Stimulated activated CD8-positive, alpha-beta memory T cell treated with anti-CD3 and anti-CD28 coated beads, Interleukin-4, amount 100 ng/mL, for 4 hours (primary cell): ENCODE data around the gene IL1RAP.

Experiments
- DNase-seq, 2 donors: peaks; one replicate each; pipeline ENCODE4 v3.0.0-alpha.2; 2020; ENCODE audit warnings: low read depth in 2 of 2, low spot score in 1 of 2

Gene IL1RAP

DNA sequence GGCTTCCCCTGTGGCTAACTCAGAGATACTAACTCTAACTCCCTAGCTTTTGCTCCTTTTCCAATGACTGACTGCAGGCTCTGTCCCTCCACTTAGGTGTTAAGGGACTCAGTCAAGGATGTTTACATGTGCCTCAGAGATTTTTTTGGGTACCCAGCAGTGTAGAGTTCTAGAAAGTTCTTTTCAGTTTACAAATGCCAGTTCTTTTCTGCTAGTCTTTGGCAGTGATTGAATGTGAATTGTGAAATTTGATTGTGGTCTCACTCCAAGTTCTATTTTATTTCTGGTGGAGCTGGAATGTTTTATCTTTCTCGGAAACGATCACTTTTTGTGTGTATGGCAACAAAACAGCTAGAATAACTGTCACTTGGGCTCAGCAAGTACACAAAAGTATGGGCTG is 60.6 kb downstream of the IL1RAP start:
- no peak for DNase-seq

DNA sequence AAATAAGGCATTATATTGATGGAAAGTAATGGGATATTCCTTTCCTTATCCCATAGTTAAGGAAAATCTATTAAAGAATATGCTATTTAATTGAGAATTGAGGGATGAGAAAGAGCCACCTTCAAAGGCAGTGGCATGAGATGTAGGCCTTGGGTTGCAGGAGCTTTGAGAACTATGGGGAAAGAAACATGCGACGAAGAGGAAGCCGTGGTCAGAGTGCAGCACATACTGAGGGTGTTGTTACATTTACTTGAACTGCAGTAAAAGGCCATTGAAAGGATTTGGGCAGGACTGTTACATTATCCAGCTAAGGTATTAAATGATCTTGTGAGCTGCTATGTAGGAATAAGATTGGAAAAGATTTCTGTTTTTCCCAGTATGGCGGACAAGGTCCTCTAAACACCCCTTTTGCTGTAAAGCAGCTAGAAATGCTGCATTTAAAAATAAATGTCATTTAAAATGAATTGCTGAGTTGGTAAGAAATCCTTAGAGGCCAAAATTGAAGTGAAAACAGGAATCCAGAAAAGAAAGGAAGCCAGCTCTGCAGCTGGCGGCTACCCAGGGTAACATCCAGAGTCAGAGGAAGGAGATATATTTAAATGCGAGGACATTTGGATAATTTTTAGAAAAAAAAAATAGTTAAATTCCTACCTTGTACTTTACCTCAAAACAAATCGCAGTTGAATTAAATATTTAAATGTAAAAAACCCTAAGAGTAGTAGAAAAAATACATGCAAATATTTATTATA is 61.7 kb downstream of the IL1RAP start:
- no peak for DNase-seq

DNA sequence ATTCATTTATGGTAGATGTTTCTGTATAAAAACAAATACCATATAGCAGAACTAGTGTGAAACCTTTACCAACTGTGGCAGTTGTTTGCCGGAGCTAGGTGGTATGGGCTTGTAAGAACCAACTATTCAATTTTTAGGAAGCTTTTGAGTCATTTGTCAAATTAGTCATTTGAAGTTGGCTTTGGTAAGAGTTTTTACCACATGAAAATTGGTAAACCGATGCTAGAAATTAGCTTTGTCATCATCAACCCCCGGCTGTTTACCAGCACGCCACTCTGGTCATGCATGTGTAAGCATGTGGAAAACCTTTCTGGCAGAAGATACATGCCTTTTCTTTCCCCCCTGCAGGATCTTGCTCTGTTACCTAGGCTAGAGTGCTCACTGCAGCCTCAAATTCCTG is 63.3 kb downstream of the IL1RAP start:
- no peak for DNase-seq

DNA sequence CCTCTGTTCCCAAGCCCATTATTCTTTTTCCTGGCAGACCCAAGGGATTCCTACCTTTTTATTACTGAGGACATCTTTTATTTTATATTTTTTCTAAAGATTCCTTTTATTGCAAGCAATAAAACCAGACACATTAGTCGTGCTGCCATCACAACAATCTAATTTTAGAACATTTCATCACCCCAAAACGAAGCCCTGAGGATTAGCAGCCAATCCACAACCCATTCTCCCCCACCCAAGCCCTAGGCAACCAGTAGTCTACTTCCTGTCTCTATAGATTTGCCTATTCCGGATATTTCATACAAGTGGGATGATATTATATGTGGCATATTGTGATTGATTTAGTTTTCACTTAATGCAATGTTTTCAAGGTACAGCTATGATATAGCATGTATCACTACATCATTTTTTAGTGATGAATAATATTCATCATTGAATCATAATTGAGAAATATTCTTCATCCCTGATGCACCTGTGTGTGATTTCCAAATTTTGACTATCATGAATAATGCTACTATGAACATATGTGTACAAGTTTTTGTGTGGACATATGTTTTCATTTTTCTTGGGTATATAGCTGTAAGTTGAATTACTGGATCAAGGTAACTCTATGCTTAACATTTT is 65.7 kb downstream of the IL1RAP start:
- DNase-seq: no peak

DNA sequence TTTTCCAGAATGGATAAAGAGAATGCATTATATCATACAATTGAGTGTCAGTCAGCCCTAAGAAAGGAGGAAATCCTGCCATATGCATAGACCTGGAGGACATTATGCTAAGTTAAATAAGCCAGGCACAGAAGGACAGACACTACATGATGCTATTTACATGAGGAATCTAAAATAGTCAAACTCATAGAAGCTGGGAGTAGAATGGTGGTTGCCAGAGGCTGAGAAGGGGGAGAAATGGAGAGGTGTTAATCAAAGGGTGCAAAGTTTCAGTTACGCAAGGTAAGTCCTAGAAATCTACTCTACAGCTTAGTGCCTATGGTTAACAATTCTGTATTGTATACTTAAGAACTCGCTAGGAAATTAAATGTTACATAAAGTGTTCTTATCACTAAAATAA is 66.5 kb downstream of the IL1RAP start:
- DNase-seq: no peak

DNA sequence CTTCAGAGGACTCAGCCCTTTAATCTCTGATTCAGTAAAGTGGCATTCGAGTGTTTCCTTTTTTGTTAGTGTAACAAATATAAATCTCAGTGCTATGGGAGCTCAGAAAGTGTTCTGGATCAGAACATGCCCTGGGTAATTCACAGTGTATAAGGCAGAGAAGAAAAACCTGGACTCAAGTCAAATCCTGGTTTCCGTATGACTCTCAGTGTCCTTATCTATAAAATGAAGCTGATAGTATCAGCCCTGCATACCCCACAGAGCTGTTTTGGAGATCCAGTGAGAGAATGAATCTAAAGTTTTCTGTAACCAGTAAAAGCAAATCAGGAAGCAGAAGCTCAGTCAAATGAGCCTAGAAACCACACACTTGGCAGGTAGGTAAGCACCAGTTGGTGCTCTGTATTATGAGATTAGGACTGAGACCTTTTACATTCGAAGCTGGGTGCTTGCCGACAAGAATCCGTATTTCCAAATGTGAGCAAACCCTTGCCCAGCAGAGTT is 67.2 kb downstream of the IL1RAP start:
- no peak for DNase-seq

- no peak for DNase-seq
Observed at GRCh38 chr3:190582667-190583066, 68.8 kb downstream of the IL1RAP start.

DNA sequence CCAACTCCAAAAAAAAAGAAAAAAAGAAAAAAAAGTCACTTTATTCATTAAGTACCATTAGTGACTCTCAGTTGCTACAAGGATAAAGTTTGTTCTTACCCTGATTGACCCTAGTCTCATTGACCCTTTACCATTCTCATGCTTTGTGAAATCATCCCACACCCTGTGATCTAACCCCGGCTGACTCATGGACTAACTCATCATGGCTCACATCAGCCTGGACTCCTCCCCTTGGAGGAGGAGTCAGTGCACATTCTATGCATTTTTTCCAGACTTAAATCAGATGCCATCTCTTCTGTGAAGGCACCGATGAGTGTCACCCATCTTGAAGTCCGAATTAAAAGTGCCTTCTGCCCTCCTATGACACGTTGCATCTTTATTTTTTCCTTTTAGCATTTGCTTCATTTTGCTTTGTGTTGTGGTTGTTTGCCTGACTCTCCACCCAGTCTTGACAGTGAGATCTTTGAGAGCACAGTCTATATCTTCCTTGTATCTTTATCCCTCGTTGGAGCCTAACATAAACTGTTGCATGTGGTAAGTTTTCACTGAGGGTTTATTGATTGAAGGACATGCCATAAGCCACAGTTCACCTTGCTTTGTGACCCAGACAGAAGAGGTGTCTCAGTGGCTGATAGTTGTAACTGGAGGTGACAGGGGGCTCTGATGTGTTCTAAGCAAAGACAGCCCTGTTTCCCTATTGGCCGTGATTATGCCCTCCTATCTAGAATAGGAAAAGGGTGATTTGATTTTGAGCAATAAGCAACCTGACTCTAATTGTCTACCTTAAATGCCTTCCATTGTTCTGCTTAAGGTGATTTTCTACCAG is 72.1 kb downstream of the IL1RAP start:
- peak in 1 of 2 donors; percentile 16 for DNase-seq

GRCh38 chr3:190586631-190587011 is 72.7 kb downstream of the IL1RAP start:
- no peak for DNase-seq

- no peak for DNase-seq
Observed at GRCh38 chr3:190588570-190588969, 74.7 kb downstream of the IL1RAP start.

DNA sequence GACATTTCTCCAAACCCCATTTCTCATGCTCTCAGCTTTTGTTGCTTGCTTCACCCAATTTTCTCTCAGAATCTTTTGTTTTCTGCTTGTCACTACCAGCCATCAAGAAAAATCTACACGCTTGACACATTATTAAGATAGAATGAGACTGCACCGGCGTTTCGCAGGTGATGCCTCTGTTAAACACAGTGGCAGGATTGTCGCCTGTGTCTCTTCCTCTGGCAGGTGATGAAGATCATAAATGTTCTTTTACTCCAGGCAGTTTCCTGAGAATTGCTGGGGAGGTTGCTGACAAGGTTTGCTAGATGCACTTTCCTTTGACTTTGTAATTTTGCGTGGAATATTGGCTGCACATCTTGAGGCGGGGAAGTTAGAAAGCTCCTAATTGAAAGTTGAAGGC is 75.4 kb downstream of the IL1RAP start:
- DNase-seq: no peak

GRCh38 chr3:190591080-190591479 is 77.2 kb downstream of the IL1RAP start:
- DNase-seq: no peak

DNA sequence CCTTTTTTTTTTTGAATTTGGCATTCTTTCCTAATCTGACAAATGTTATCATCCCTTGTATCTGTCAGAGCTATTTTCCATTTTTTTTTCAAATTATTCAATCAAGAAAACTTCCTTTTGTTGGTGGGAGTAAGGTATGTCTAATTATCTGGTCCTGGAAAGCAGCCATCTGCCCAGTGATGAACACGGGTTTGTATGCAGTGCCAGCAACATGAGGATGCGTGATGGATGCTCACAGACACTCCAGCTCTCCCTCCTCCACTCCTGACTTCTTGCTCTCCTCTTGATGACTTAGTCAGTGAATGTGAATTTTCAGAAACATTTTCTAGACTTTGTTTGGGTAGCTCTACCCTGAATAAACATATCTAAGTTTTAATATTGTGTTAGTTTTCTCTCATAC is 79.2 kb downstream of the IL1RAP start:
- no peak for DNase-seq

GRCh38 chr3:190594171-190594570 is 80.3 kb downstream of the IL1RAP start:
- DNase-seq: no peak

GRCh38 chr3:190595179-190595795 is 81.4 kb downstream of the IL1RAP start:
- DNase-seq: no peak

- DNase-seq: no peak
Observed at GRCh38 chr3:190595807-190596206, 81.9 kb downstream of the IL1RAP start.

DNA sequence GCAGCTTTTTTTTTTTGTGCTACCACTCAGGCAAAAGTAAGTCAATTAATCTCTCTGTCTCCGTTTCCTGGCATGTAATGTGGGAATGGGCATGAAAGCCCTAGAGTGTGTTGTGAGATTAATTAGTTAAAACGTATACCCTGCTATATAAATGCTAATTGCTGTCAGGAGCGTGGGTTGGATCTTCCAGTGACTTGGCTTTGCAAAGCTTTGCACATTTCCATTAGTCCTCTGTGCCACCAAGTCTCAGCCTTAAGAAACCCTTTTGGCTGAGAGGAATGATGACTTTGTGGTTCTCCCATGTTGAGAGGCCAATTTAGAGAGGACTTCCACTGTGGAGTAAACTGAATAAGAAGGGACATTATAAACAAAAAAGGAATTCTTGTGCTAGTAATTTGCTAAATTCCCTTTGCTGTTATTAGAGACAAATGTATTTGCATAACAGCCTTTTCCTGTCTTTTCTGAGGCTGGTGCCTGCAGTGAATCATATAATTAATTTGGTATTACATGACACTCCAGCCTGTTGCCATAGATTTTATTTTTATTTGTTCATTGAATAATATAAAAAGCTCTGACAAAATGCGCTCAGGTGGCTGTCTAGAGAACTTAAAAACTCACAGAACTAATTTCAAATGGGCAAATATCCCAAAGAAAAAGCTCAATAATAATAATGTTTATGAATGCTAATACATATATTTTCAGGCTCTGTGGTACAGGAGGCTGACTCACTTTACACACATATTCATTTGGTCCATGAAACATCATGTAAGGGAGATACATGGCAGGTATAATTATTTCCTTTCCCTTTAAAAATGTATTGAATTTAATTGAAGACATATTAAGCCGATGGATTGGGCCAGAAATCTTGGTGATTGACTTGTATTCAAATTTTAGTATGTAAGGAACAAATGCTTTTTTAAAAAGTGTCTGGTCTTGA is 82.7 kb downstream of the IL1RAP start:
- DNase-seq: no peak

DNA sequence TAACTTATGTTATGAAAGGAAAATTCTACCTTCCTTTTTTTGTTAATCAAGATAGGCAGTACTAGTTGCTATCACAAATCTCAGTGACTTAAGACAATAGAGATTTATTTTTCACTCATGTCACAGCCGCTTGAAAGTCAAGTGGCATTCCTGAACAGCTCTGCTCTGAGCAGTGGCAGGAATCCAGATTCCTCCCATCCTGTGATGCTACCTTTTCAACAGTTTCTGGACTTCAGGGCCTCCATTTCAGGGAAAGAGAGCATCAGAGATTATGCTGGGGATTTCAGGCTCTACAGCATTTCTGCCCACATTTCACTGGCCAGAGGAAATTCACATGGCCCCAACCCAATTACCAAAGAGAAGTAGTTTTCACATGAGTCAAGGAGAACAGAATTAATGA is 83.4 kb downstream of the IL1RAP start:
- no peak for DNase-seq

- DNase-seq: no peak
Observed at GRCh38 chr3:190601622-190602021, 87.7 kb downstream of the IL1RAP start.

DNA sequence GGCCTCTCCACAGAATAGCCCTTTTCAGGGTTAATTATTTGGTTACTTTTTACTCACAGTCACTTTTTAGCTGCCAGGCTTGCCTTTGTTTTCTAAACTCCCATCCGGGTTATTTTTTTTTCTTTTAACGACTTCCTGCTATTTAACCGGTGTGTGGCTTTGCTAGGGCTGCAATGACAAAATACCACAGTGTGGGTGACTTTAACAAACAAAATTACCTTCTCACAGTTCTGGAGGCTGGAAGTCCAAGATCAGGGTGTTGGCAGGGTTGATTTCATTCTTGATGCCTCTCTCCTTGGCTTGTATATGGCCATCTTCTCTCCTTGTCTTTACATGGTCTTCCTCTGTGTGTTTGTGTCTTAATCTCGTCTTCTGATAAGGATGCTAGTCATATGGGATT is 91.5 kb downstream of the IL1RAP start:
- DNase-seq: no peak
